Glutamatergic neuron (in vitro differentiated cells): ENCODE data around the gene DOCK3. TPM values are rescaled to one million over a fixed set of nuclear protein-coding genes. Genes with fewer than 3 reads are reported as not detected.

Experiments
- DNase-seq: peaks from one replicate; pipeline ENCODE4 v3.0.0; 2022
- H3K27ac Mint-ChIP-seq: one replicate; pipeline ENCODE4 v1.8.0; 2020; ENCODE audit warnings: mild to moderate bottlenecking, mixed read lengths, inconsistent platforms; ENCODE audit not compliant: unreplicated experiment
- H3K27me3 Mint-ChIP-seq: one replicate; pipeline ENCODE4 v1.8.0; 2020; ENCODE audit warnings: mild to moderate bottlenecking, moderate library complexity, mixed read lengths, inconsistent platforms; ENCODE audit not compliant: unreplicated experiment
- H3K36me3 Mint-ChIP-seq: one replicate; pipeline ENCODE4 v1.8.0; 2020; ENCODE audit warnings: mild to moderate bottlenecking, mixed read lengths, inconsistent platforms; ENCODE audit not compliant: unreplicated experiment
- H3K4me1 Mint-ChIP-seq: one replicate; pipeline ENCODE4 v1.8.0; 2020; ENCODE audit warnings: mild to moderate bottlenecking, low read depth, mixed read lengths, inconsistent platforms; ENCODE audit not compliant: unreplicated experiment
- H3K4me3 Mint-ChIP-seq: one replicate; pipeline ENCODE4 v1.8.0; 2020; ENCODE audit warnings: mild to moderate bottlenecking, mixed read lengths, inconsistent platforms; ENCODE audit not compliant: unreplicated experiment
- H3K9me3 Mint-ChIP-seq: one replicate; pipeline ENCODE4 v1.8.0; 2020; ENCODE audit warnings: mild to moderate bottlenecking, moderate library complexity, mixed read lengths, inconsistent platforms; ENCODE audit not compliant: unreplicated experiment
- total RNA-seq: library from RNA; stranded (reverse); fragmentation: NEBNext Ultra II Directional; extraction: Animal tissue kit (Norgen Biotek cat#: 25700); gene quantifications from one replicate; pipeline ENCODE4 v1.2.1, GENCODE V29; 2021; ENCODE audit not compliant: unreplicated experiment
- TF ChIP-seq, protein P1 (sequence below): fragments of 200-600 bp; sonication (generic); IDR thresholded peaks from one replicate; pipeline ENCODE4 v1.5.0; 2021; ENCODE audit not compliant: partially characterized antibody, unreplicated experiment

Gene DOCK3
- total RNA-seq, 1 donor from 2014 or later, result 13.4 TPM

DNA sequence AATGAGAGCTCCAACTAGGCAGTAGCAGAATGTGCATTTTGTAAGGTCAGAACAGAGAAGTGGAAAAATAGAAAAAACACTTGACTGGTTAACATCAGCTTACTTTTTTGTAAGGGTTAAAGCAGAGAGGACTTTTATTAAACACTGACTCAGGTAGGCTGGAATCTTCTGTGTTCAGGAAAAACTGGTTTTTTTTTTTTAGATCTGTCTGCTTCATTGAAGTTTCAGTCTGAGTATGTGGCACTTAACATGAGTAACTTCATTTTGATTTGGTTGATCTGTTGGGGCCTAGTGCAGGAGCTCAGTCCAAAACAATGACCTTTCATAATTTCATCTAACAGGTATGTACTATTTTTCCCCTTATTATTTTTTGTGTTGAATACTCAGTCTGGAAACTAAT is 141.1 kb downstream of the DOCK3 start:
- peaks cover 2% of the 10 kb centered on the region for H3K27me3 Mint-ChIP-seq
- H3K9me3 Mint-ChIP-seq, result peaks cover 1% of the 10 kb centered on the region
- TF ChIP-seq, protein P1, sequence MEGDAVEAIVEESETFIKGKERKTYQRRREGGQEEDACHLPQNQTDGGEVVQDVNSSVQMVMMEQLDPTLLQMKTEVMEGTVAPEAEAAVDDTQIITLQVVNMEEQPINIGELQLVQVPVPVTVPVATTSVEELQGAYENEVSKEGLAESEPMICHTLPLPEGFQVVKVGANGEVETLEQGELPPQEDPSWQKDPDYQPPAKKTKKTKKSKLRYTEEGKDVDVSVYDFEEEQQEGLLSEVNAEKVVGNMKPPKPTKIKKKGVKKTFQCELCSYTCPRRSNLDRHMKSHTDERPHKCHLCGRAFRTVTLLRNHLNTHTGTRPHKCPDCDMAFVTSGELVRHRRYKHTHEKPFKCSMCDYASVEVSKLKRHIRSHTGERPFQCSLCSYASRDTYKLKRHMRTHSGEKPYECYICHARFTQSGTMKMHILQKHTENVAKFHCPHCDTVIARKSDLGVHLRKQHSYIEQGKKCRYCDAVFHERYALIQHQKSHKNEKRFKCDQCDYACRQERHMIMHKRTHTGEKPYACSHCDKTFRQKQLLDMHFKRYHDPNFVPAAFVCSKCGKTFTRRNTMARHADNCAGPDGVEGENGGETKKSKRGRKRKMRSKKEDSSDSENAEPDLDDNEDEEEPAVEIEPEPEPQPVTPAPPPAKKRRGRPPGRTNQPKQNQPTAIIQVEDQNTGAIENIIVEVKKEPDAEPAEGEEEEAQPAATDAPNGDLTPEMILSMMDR, result no peak
- no peaks in the 10 kb centered on the region for H3K36me3 Mint-ChIP-seq
- no peak overlapping the region for H3K4me3 Mint-ChIP-seq
- no peak overlapping the region for H3K27ac Mint-ChIP-seq
- no peak for DNase-seq
- peaks cover 2% of the 10 kb centered on the region for H3K4me1 Mint-ChIP-seq

DNA sequence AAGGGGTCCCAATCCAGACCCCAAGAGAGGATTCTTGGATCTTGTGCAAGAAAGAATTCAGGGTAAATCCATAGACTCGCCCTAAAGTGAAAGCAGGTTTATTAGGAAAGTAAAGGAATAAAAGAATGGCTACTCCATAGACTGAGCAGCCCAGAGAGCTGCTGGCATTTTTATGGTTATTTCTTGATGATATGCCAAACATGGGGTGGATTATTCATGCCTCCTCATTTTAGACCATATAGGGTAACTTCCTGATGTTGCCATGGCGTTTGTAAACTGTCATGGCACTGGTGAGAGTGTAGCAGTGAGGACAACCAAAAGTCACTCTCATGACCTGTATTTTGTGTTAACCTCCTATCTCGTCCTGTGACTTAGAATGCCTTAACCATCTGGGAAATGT is 142.2 kb downstream of the DOCK3 start:
- H3K36me3 Mint-ChIP-seq, result no peaks in the 10 kb centered on the region
- H3K27ac Mint-ChIP-seq, result no peak overlapping the region
- peaks cover 2% of the 10 kb centered on the region for H3K4me1 Mint-ChIP-seq
- DNase-seq, result no peak
- peaks cover 2% of the 10 kb centered on the region for H3K9me3 Mint-ChIP-seq
- H3K4me3 Mint-ChIP-seq, result no peak overlapping the region
- H3K27me3 Mint-ChIP-seq, result no peaks in the 10 kb centered on the region
- TF ChIP-seq, protein P1, result no peak

DNA sequence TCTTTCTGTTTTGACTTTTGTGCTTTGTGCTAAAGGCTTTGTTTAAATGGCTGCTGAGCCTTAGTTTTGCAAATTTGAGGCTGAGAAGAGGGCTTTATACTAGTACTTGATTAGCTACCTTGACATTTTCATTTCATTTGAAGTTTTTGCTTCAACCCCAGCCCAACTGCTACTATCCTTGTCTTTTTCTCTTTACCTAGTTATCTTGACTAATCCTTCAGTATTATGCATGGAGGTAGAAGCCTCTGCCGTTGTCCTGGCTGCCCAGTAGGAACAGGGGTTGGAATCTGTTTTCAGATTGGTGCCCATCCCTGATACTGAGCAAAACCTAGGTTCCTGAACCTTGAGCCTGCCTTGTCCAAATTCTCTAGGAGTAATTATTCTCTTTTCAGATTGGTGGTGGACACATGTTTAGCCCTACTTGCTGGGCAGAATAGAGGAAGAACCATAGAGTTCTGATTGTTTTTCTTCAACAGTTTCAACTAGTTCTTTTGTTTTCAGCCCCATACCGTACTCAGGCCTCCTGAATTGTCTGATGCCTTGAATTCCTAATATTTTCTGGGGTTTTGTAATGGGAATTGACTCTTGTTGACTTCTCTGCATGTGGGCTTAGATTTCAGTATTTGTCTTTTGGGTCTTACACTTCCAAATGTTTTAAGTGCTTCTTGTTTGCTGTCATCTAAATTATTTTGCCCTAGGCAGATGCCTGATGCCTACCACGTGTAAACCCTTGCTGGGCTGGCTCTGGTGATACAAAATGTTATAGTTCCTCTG is 143.2 kb downstream of the DOCK3 start:
- peaks cover 2% of the 10 kb centered on the region for H3K9me3 Mint-ChIP-seq
- no peak for DNase-seq
- peaks cover 2% of the 10 kb centered on the region for H3K4me1 Mint-ChIP-seq
- H3K27me3 Mint-ChIP-seq, result no peaks in the 10 kb centered on the region
- H3K36me3 Mint-ChIP-seq, result no peaks in the 10 kb centered on the region
- TF ChIP-seq, protein P1, result no peak
- H3K4me3 Mint-ChIP-seq, result no peak overlapping the region
- no peak overlapping the region for H3K27ac Mint-ChIP-seq

DNA sequence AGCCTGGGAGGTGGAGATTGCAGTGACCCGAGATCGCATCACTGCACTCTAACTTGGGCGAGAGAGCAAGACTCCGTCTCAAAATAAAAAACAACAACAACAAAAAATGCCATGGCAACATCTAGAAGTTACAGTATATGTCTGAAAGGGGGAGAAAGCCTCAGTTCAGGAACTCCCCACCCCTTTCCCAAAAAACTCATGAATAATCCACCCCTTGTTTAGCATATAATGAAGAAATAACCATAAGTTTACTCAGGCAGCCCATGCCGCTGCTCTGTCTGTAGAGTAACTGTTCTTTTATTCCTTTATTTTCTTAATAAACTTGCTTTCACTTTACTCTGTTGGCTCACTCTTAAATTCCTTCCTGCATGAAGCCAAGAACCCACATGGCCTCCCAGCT is 145.2 kb downstream of the DOCK3 start:
- H3K9me3 Mint-ChIP-seq, result peaks cover 2% of the 10 kb centered on the region
- DNase-seq, result no peak
- no peaks in the 10 kb centered on the region for H3K27me3 Mint-ChIP-seq
- H3K27ac Mint-ChIP-seq, result no peak overlapping the region
- TF ChIP-seq, protein P1, result no peak
- H3K4me3 Mint-ChIP-seq, result no peak overlapping the region
- no peaks in the 10 kb centered on the region for H3K36me3 Mint-ChIP-seq
- peaks cover 2% of the 10 kb centered on the region for H3K4me1 Mint-ChIP-seq

DNA sequence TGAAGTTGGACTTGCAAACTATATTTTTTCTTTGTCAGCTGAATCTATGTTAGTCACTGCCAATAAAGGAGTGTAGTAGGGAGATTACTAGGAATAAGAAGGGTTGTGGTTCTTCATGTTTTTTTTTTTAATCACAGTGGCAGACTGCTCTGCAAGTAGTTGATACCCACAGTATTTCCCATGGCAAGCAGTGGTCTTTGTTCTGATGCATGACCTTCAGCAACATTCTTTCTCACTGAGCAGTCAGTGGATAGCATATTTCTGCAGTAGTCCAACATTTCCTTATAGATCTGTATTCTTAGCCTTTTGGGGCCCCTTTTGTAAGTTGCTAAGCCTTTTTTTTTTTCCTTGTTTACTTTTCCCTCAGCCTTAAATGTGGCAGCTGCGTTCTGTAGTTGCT is 151.1 kb downstream of the DOCK3 start:
- no peak for DNase-seq
- Mint-ChIP-seq H3K27me3 (no peaks in the 10 kb centered on the region), H3K4me1 (no peaks in the 10 kb centered on the region), H3K36me3 (no peaks in the 10 kb centered on the region), H3K9me3 (peaks cover under 1% of the 10 kb centered on the region), H3K4me3 (no peak overlapping the region), H3K27ac (no peak overlapping the region)
- TF ChIP-seq, protein P1, result no peak
